Prostate gland (tissue), 2 donors: Measurements from ENCODE around the gene CAMKK2.

ENCODE experiments used
- CTCF ChIP-seq, 4 experiments: fragments of 200-600 bp in 2 of 4; fragments of 450-650 bp in 2 of 4; sonication (generic) in 2 of 4; IDR thresholded peaks; 1 replicate in 3 of 4; 2 replicates in 1 of 4; pipeline ENCODE4 v1.5.1; 2016 to 2019; ENCODE audit warnings: antibody characterized with exemption in 4 of 4, mild to moderate bottlenecking in 2 of 4, moderate library complexity in 2 of 4
- POLR2A ChIP-seq: fragments of 450-650 bp; IDR thresholded peaks from one replicate; pipeline ENCODE4 v1.6.1; 2016; ENCODE audit warnings: antibody characterized with exemption, mild to moderate bottlenecking
- POLR2AphosphoS5 ChIP-seq: sonication (generic); formaldehyde crosslinking; IDR thresholded peaks from one replicate; pipeline ENCODE4 v1.6.1; 2017; ENCODE audit warnings: antibody characterized with exemption

- TF ChIP-seq CTCF (IDR thresholded peaks at IDR 0.05) (no peak), POLR2AphosphoS5 (no peak), POLR2A (no peak)
Observed at GRCh38 chr12:121230538-121230907, 66.0 kb downstream of the CAMKK2 start.
